Activated CD8-positive, alpha-beta memory T cell treated with anti-CD3 and anti-CD28 coated beads, Interleukin-2, amount 10 ng/mL, durations not matched to agents 7 days and 5 days (primary cell): Measurements from ENCODE around the gene NLRC5. TPM values are rescaled to one million over a fixed set of nuclear protein-coding genes. Genes with fewer than 3 reads are reported as not detected.
"Not testable (repeated sequence)": the region's sequence is repeated elsewhere in the genome, so short reads cannot be mapped to it uniquely, and the experiment has no call there.

Experiments
- ATAC-seq: fragments of 150-1000 bp; cut with Tn5 transposase; one replicate; pipeline ENCODE4 v1.10.0; 2021; ENCODE audit warnings: moderate library complexity
- CTCF ChIA-PET: fragments of 350-600 bp; sonication (Branson Sonifier 250); formaldehyde crosslinking; loops from one replicate; lab custom pipeline; 2021; ENCODE audit warnings: antibody characterized with exemption; lab: Charles Lee
- DNase-seq: peaks from one replicate; pipeline ENCODE4 v3.0.0-alpha.2; 2020
- H3K27ac Mint-ChIP-seq: one replicate; pipeline ENCODE4 v1.8.0; 2021; ENCODE audit warnings: mild to moderate bottlenecking, mixed read lengths
- H3K27me3 Mint-ChIP-seq: one replicate; pipeline ENCODE4 v1.8.0; 2021; ENCODE audit warnings: mixed read lengths
- H3K36me3 Mint-ChIP-seq: one replicate; pipeline ENCODE4 v1.8.0; 2021; ENCODE audit warnings: mild to moderate bottlenecking, mixed read lengths
- H3K4me1 Mint-ChIP-seq: one replicate; pipeline ENCODE4 v1.8.0; 2021; ENCODE audit warnings: mixed read lengths
- H3K4me3 Mint-ChIP-seq: one replicate; pipeline ENCODE4 v1.8.0; 2021; ENCODE audit warnings: mild to moderate bottlenecking, moderate library complexity, mixed read lengths
- H3K9me3 Mint-ChIP-seq: one replicate; pipeline ENCODE4 v1.8.0; 2022; ENCODE audit warnings: low read depth, mixed read lengths
- total RNA-seq, 2 experiments: library from RNA; stranded (reverse); gene quantifications; one replicate each; pipeline ENCODE4 v1.2.3, GENCODE V29; 2021

NLRC5 gene
- total RNA-seq, 2 experiments from 2014 or later, result 156 to 287 TPM

DNA sequence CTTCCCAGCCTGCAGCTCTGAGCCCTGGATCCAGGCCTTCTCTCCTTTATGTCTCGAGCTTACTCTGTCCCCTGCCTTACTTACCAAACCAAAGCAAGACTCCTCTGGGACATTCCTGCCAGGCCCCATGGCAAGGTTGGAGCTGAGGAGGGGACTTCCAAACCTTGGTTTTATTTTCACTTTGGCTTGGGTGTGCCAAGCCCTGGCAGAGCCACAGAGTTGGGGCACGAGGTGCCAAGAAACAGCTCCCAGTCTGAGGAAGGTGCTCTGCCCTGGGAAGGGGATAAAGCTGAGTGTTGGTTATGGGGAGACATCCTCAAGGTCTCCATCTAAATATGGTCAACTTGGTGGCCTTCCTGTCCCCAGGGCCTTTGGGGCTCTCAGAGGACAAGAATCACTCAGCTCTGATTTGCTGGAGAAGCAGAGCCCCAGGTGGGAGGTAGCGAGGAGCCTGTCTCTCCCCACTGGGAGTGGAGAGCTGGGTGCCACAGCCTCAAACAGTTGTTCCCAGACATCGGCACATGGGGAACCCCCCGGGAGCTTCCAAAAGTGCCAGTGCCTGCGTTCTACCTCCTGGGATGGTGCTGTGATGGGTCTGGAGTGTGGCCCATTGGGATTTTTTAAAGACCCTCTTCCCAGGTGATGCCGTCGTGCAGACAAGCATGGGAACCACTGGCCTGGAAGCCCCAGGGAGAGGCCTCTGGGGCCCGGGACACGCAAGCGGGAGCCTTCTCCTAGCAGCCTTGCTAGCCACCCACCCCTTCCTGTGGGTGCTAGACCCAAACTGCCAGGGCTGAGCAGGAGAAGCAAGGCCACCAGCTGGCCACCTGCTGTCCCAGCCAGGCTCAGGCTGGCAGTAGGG, 10.3 kb downstream of the NLRC5 start:
- peaks cover 40% of the 10 kb centered on the region for H3K36me3 Mint-ChIP-seq
- H3K27me3 Mint-ChIP-seq, result no peaks in the 10 kb centered on the region
- ATAC-seq, result peak; percentile 22
- CTCF ChIA-PET, result interaction anchor here (0.6 to 3.0 kb wide), 8 partner anchors 7 to 93 kb away, joined by 3 to 14 read pairs (median 4); partner anchors contain the start of genes CPNE2 and NLRC5
- peak overlapping the region; percentile 51 for H3K4me3 Mint-ChIP-seq
- H3K27ac Mint-ChIP-seq, result peak overlapping the region; percentile 95
- H3K9me3 Mint-ChIP-seq, result no peaks in the 10 kb centered on the region
- DNase-seq, result no peak
- peaks cover 92% of the 10 kb centered on the region for H3K4me1 Mint-ChIP-seq

DNA sequence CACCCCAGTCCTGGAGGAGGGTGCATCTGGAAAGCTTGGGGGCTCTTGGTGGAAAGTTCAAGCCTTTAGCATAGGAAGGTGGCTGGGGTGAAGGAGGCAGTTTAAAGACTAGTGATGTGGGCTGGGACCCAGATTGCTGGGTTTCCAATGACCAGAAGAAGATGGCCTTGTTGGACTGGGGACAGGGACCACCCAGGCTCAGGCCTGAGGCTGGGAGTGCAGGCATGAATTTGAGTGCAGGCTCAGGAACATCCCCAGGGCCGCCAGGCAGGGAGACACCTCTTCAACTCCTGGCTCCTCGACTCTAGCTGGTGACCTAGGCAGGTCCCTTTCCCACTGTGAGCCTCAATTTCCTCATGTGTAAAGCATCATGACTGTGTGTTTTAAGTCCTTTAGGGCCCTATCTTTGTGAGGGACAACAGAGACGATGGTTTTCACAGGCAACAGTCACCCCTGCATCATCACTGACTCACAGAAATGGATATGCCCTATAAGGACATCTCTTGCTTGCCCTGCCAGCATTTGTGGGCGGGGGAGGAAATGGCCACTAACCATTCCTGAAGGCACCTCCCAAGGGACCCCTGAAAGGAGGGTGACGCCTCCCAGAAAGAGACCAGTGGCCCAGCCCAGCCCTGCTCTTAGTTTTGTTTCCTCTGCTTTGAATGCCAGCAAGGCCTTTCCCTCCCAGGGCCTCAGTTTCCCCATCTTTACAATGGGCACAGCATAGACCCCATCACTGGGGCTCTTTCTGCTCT, 11.1 kb downstream of the NLRC5 start:
- CTCF ChIA-PET, result interaction anchor here (0.6 to 3.0 kb wide), 6 partner anchors 8 to 44 kb away, joined by 3 to 14 read pairs (median 4); partner anchors contain the start of gene NLRC5
- H3K4me3 Mint-ChIP-seq, result peak overlapping the region; percentile 51
- peak; percentile 80 for DNase-seq

GRCh38 chr16:57001026-57001679, 11.8 kb downstream of the NLRC5 start:
- no peak for ATAC-seq
- Mint-ChIP-seq H3K9me3 (no peaks in the 10 kb centered on the region), H3K27me3 (no peaks in the 10 kb centered on the region), H3K4me3 (peak overlapping the region; percentile 23), H3K4me1 (peaks cover 90% of the 10 kb centered on the region), H3K36me3 (peaks cover 42% of the 10 kb centered on the region), H3K27ac (peak overlapping the region; percentile 95)
- CTCF ChIA-PET, result interaction anchor here (1.6 kb wide), 1 partner anchor 9 kb away, joined by 3 read pairs; no protein-coding TSS in a partner anchor
- no peak for DNase-seq

More for the DNA sequence above, 11.1 kb downstream of the NLRC5 start:
- H3K4me1 Mint-ChIP-seq, result peaks cover 91% of the 10 kb centered on the region
- H3K36me3 Mint-ChIP-seq, result peaks cover 45% of the 10 kb centered on the region
- H3K27me3 Mint-ChIP-seq, result no peaks in the 10 kb centered on the region
- ATAC-seq, result peak; percentile 63
- H3K9me3 Mint-ChIP-seq, result no peaks in the 10 kb centered on the region
- H3K27ac Mint-ChIP-seq, result peak overlapping the region; percentile 95

GRCh38 chr16:57003439-57004386, 14.4 kb downstream of the NLRC5 start:
- Mint-ChIP-seq H3K4me3 (peak overlapping the region; percentile 31), H3K36me3 (peaks cover 41% of the 10 kb centered on the region), H3K27ac (peak overlapping the region; percentile 79), H3K4me1 (peaks cover 82% of the 10 kb centered on the region), H3K9me3 (no peaks in the 10 kb centered on the region), H3K27me3 (no peaks in the 10 kb centered on the region)
- ATAC-seq (no peak), DNase-seq (no peak)
- CTCF ChIA-PET, result interaction anchor here (0.7 to 3.1 kb wide), 5 partner anchors 8 to 38 kb away, joined by 3 to 12 read pairs (median 7); partner anchors contain the start of gene NLRC5

- CTCF ChIA-PET, result interaction anchor here (0.7 to 3.1 kb wide), 7 partner anchors 9 to 41 kb away, joined by 3 to 12 read pairs (median 4); partner anchors contain the start of gene NLRC5
- H3K4me3 Mint-ChIP-seq, result peak overlapping the region; percentile 31
- no peak for ATAC-seq
- no peaks in the 10 kb centered on the region for H3K27me3 Mint-ChIP-seq
- peaks cover 41% of the 10 kb centered on the region for H3K36me3 Mint-ChIP-seq
- H3K4me1 Mint-ChIP-seq, result peaks cover 82% of the 10 kb centered on the region
- H3K9me3 Mint-ChIP-seq, result no peaks in the 10 kb centered on the region
- H3K27ac Mint-ChIP-seq, result peak overlapping the region; percentile 79
- DNase-seq, result no peak
Measured at GRCh38 chr16:57004387-57005250, 15.3 kb downstream of the NLRC5 start.

DNA sequence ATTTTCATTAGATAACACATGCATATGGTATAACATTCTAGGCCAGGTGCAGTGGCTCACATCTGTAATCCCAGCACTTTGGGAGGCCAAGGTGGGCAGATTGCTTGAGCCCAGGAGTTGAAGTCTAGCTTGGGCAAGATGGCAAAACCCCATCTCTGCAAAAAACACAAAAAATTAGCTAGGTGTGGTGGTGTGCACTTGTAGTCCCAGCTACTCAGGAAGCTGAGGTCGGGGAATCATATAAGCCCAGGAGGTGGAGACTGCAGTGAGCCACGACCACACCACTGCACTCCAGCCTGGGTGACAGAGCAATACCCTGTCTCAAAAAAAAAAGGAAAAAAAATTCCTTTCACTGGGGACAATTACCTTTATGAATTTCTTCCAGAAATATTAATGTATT, 16.2 kb downstream of the NLRC5 start:
- H3K4me3 Mint-ChIP-seq, H3K9me3 Mint-ChIP-seq, H3K27me3 Mint-ChIP-seq, ATAC-seq, DNase-seq: not testable (repeated sequence)
- Mint-ChIP-seq H3K27ac (peak overlapping the region; percentile 63), H3K36me3 (peaks cover 47% of the 10 kb centered on the region), H3K4me1 (peaks cover 80% of the 10 kb centered on the region)
- CTCF ChIA-PET, result interaction anchor here (0.9 to 3.1 kb wide), 5 partner anchors 10 to 41 kb away, joined by 3 to 12 read pairs (median 7); partner anchors contain the start of gene NLRC5

- H3K36me3 Mint-ChIP-seq, result peaks cover 42% of the 10 kb centered on the region
- DNase-seq (no peak), ATAC-seq (no peak)
- CTCF ChIA-PET, result interaction anchor here (1.0 to 2.0 kb wide), 6 partner anchors 11 to 77 kb away, joined by 3 to 10 read pairs (median 4); partner anchors contain the start of gene NLRC5
- no peaks in the 10 kb centered on the region for H3K27me3 Mint-ChIP-seq
- peaks cover 81% of the 10 kb centered on the region for H3K4me1 Mint-ChIP-seq
- no peaks in the 10 kb centered on the region for H3K9me3 Mint-ChIP-seq
- H3K27ac Mint-ChIP-seq, result peak overlapping the region; percentile 71
- no peak overlapping the region for H3K4me3 Mint-ChIP-seq
Measured at GRCh38 chr16:57007050-57007449, 17.7 kb downstream of the NLRC5 start.

- Mint-ChIP-seq H3K36me3 (peaks cover 40% of the 10 kb centered on the region), H3K27ac (peak overlapping the region; percentile 57)
Measured at GRCh38 chr16:57007530-57007929, 18.2 kb downstream of the NLRC5 start.

DNA sequence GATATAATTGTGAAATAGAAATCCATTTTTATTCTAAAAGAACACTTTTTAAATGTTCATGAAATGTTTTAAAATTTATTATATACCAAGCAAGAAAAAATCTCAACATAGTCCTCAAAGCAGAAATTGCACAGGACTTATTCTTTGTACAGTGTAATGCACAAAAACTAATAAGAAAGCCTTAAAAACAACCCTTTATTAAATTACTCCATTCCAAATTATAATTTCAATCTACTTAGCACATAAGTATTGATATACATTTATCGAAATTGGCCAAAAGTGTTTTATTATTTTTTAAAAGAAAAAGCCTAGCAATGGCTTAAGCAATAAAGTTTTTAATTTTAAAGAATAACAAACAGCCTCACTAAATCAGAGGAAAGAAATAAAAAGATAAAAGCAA, 19.1 kb downstream of the NLRC5 start:
- Mint-ChIP-seq H3K36me3 (peaks cover 39% of the 10 kb centered on the region), H3K4me3 (no peak overlapping the region), H3K4me1 (peaks cover 84% of the 10 kb centered on the region), H3K9me3 (no peaks in the 10 kb centered on the region), H3K27ac (peak overlapping the region; percentile 72), H3K27me3 (no peaks in the 10 kb centered on the region)
- DNase-seq (no peak), ATAC-seq (no peak)
- CTCF ChIA-PET, result interaction anchor here (1.6 to 2.0 kb wide), 4 partner anchors 13 to 33 kb away, joined by 4 to 10 read pairs (median 6); no protein-coding TSS in a partner anchor

More at GRCh38 chr16:57007530-57007929, 18.2 kb downstream of the NLRC5 start:
- Mint-ChIP-seq H3K9me3 (no peaks in the 10 kb centered on the region), H3K4me3 (no peak overlapping the region), H3K4me1 (peaks cover 83% of the 10 kb centered on the region), H3K27me3 (no peaks in the 10 kb centered on the region)
- CTCF ChIA-PET, result interaction anchor here (1.0 to 2.0 kb wide), 6 partner anchors 12 to 77 kb away, joined by 3 to 10 read pairs (median 4); partner anchors contain the start of gene NLRC5
- ATAC-seq, result no peak
- DNase-seq, result no peak

DNA sequence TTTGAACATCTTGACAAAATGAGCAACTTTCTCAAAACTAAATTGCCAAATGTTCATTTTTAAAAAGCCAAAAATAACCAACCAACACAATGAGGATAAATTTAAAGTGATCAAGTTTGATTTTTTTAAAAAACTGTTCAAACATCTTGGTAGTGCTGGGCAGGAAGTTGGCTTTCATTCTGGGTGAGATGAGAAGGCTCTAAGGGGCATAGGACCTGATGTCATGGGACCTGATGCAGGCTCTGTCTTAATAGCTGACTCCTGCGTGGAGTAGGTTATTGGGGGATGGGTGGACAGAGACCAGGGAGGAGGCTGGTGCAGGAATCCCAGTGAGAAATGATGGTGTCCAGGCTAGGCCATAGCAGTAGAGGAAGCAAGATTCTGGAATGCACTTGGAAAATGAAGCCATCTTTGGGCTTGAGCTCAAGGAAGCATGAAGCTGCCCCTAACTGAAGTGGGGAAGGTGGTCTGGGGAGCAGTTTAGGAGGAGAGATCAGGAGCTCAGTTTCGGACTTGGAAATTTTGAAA, 20.4 kb downstream of the NLRC5 start:
- Mint-ChIP-seq H3K27me3 (no peaks in the 10 kb centered on the region), H3K9me3 (no peaks in the 10 kb centered on the region), H3K36me3 (peaks cover 29% of the 10 kb centered on the region), H3K27ac (peak overlapping the region; percentile 89), H3K4me1 (peaks cover 83% of the 10 kb centered on the region), H3K4me3 (peak overlapping the region; percentile 32)
- DNase-seq, result no peak
- peak; percentile 35 for ATAC-seq
- CTCF ChIA-PET, result interaction anchor here (0.7 to 2.5 kb wide), 9 partner anchors 13 to 75 kb away, joined by 3 to 11 read pairs (median 5); partner anchors contain the start of gene NLRC5
